Measurements from ENCODE around the gene P2RX6. TPM values are rescaled to one million over a fixed set of nuclear protein-coding genes. Genes with fewer than 3 reads are reported as not detected.
A peak's percentile ranks its signal among the peaks of the same experiment; 100 is the strongest.

The P2RX6 gene
- total and polyA plus RNA-seq, 7 donors, result 11.3 to 47.7 (median 32.8) TPM

- Histone ChIP-seq H3K36me3 (ENCODE audit: insufficient read depth in 1 of 2, low read depth in 1 of 2) (peaks cover 0 to 12% of the 10 kb centered on the region in 2 donors), H3K27me3 (ENCODE audit: insufficient read depth in 3 of 3, low read length in 2 of 3) (no peaks in the 10 kb centered on the region), H3K4me1 (peaks cover 27% of the 10 kb centered on the region), H3K9me3 (no peaks in the 10 kb centered on the region), H3K4me3 (peak overlapping the region; percentile 48), H3K27ac (no peak overlapping the region)
- ATAC-seq (peak; percentile 36 to 61 (median 54)), DNase-seq (peak; percentile 71 to 82)
- intact Hi-C loops (cut with DNase I), result no loop called here
- WGBS, 3 donors, result 11 to 13% (median 12%) methylated on average over 37 to 39 of the region's 39 CpGs
- no peak for TF ChIP-seq CTCF (IDR thresholded peaks at IDR 0.05)
Observed at GRCh38 chr22:20979243-20979809, 35.6 kb upstream of the P2RX6 start.

DNA sequence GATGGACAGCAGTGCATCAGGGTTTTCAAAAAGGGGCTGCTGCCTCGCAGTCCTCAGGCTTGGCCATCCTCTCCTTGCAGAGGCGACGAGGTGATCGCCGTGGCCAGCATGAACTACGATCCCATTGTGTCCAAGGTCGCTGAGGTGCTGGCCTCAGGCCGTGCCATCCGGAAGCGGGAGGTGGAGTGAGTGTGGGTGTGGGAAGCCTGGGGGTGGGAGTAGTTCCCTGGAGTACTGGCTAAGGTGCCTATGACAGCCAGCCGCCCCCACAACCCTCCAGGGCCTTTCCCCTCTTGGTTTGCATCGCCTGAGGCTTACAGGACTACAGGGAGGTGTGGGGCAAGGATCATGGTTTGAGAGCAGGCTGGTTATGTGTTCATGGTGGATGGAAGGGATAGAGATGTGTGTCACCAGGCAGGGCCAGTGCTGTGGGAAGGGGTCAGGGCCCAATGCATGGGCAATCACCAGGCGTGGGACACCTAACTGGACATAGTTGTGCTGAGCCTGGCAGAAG, 35.0 kb upstream of the P2RX6 start:
- peak overlapping the region; percentile 48 for H3K4me3 ChIP-seq
- DNase-seq, result no peak
- H3K27me3 ChIP-seq (ENCODE audit: insufficient read depth in 3 of 3, low read length in 2 of 3), result no peaks in the 10 kb centered on the region
- 31 to 40% (median 34%) methylated on average over 13 of the region's 13 CpGs for WGBS, 3 donors
- no peaks in the 10 kb centered on the region for H3K9me3 ChIP-seq
- ATAC-seq, result no peak
- peaks cover 27% of the 10 kb centered on the region for H3K4me1 ChIP-seq
- intact Hi-C loops (cut with DNase I), result loop anchor here (2.0 to 10.0 kb wide), 3 partner anchors 55 to 95 kb away; partner anchors contain the start of gene LRRC74B (in 1 of the 2)
- H3K27ac ChIP-seq, result no peak overlapping the region
- H3K36me3 ChIP-seq (ENCODE audit: insufficient read depth in 1 of 2, low read depth in 1 of 2), result peaks cover 0 to 15% of the 10 kb centered on the region in 2 donors
- no peak for TF ChIP-seq CTCF (IDR thresholded peaks at IDR 0.05)

GRCh38 chr22:20980523-20980922, 34.4 kb upstream of the P2RX6 start:
- peak overlapping the region; percentile 85 for H3K4me3 ChIP-seq
- peak overlapping the region; percentile 95 for H3K27ac ChIP-seq
- ATAC-seq, result no peak
- WGBS, 3 donors, result 75 to 80% (median 79%) methylated on average over 4 of the region's 4 CpGs
- peaks cover 27% of the 10 kb centered on the region for H3K4me1 ChIP-seq
- no peak for DNase-seq
- intact Hi-C loops (cut with DNase I), result loop anchor here (2.0 to 10.0 kb wide), 3 partner anchors 56 to 96 kb away; partner anchors contain the start of gene LRRC74B (in 1 of the 2)
- H3K27me3 ChIP-seq (ENCODE audit: insufficient read depth in 3 of 3, low read length in 2 of 3), result no peaks in the 10 kb centered on the region
- no peak for TF ChIP-seq CTCF (IDR thresholded peaks at IDR 0.05)
- peaks cover 0 to 21% of the 10 kb centered on the region in 2 donors for H3K36me3 ChIP-seq (ENCODE audit: insufficient read depth in 1 of 2, low read depth in 1 of 2)
- no peaks in the 10 kb centered on the region for H3K9me3 ChIP-seq

DNA sequence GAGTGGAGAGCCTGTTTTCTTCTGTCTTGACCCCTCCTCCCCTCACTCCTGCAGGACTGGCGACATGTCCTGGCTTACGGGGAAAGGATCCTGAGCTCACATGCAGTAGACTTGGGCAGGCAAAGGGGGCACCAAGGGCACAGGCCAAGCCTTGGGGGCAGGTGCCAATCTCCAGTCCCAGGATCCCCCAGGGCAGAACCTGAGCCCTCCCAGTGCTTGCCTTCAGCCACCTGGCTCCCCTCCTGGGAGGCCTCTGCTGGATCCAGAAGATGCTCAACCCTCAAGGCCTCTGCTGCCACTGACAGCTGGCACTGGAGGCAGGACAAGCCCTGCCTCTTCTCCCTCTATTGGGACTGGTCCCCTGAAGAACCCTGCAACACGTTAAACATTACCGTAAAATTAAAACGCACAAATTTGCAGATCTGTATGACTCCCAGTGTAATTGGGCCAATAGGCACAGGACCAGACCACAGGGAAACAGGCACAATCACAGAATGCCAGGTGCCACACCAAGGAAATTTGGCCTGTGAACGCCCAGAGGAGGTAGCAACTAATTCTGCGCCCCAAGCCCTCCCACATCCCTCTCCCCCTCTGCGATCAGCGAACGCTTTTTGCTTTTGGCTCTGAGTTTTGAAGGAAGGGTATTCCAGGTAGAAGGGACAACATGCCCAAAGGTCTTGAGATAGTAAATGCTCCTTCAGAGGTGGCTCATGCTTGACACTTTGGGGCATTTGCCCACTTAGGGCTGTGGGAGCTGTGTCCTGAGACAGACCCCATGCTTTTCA, 33.8 kb upstream of the P2RX6 start:
- peaks cover 0 to 27% of the 10 kb centered on the region in 2 donors for H3K36me3 ChIP-seq (ENCODE audit: insufficient read depth in 1 of 2, low read depth in 1 of 2)
- no peak for DNase-seq
- intact Hi-C loops (cut with DNase I), result loop anchor here (2.0 to 10.0 kb wide), 3 partner anchors 56 to 96 kb away; partner anchors contain the start of gene LRRC74B (in 1 of the 2)
- WGBS, 3 donors, result 42 to 49% (median 48%) methylated on average over 10 of the region's 10 CpGs
- peaks cover 27% of the 10 kb centered on the region for H3K4me1 ChIP-seq
- peak overlapping the region; percentile 95 for H3K27ac ChIP-seq
- H3K27me3 ChIP-seq (ENCODE audit: insufficient read depth in 3 of 3, low read length in 2 of 3), result no peaks in the 10 kb centered on the region
- no peak for TF ChIP-seq CTCF (IDR thresholded peaks at IDR 0.05)
- ATAC-seq, result no peak
- H3K4me3 ChIP-seq, result peak overlapping the region; percentile 85
- H3K9me3 ChIP-seq, result no peaks in the 10 kb centered on the region
